Astrocyte (in vitro differentiated cells and primary cell): ENCODE data around the gene NEDD9. TPM values are rescaled to one million over a fixed set of nuclear protein-coding genes. Genes with fewer than 3 reads are reported as not detected.

Experiments
- DNase-seq: peaks from one replicate; pipeline ENCODE4 v3.0.0-alpha.2; 2010; ENCODE audit warnings: low read depth
- FAIRE-seq: peaks from 2 replicates; lab custom pipeline; 2011; peaks lifted over from hg19 to GRCh38; lab: Jason Lieb, UNC
- H2AFZ ChIP-seq: 2 replicates; pipeline ENCODE4 v1.6.0; 2012; ENCODE audit warnings: low read depth, low read length, inconsistent platforms
- H3K27ac ChIP-seq: 2 replicates; pipeline ENCODE4 v1.5.1; 2011; ENCODE audit warnings: low read depth, low read length, inconsistent platforms
- H3K27me3 ChIP-seq: 2 replicates; pipeline ENCODE4 v1.6.0; 2011; ENCODE audit warnings: low read length, inconsistent platforms; ENCODE audit not compliant: insufficient read depth
- H3K36me3 ChIP-seq: 2 replicates; pipeline ENCODE4 v1.5.1; 2011; ENCODE audit warnings: low read length, inconsistent platforms; ENCODE audit not compliant: insufficient read depth
- H3K4me1 ChIP-seq: 2 replicates; pipeline ENCODE4 v1.5.1; 2011; ENCODE audit warnings: low read length, inconsistent platforms; ENCODE audit not compliant: insufficient read depth
- H3K4me2 ChIP-seq: 2 replicates; pipeline ENCODE4 v1.6.0; 2012; ENCODE audit warnings: low read length, inconsistent platforms
- H3K4me3 ChIP-seq: 2 replicates; pipeline ENCODE4 v1.5.1; 2011; ENCODE audit warnings: low read depth, mild to moderate bottlenecking, low read length, inconsistent platforms; ENCODE audit not compliant: insufficient read depth
- H3K79me2 ChIP-seq: 2 replicates; pipeline ENCODE4 v1.6.0; 2012; ENCODE audit warnings: mild to moderate bottlenecking, low read length, inconsistent platforms; ENCODE audit not compliant: insufficient read depth
- H3K9ac ChIP-seq: 2 replicates; pipeline ENCODE4 v1.6.0; 2012; ENCODE audit warnings: mild to moderate bottlenecking, low read length, inconsistent platforms
- H3K9me3 ChIP-seq: 2 replicates; pipeline ENCODE4 v1.5.1; 2012; ENCODE audit warnings: low read depth, mild to moderate bottlenecking, low read length, inconsistent platforms; ENCODE audit not compliant: insufficient read depth
- H4K20me1 ChIP-seq: 2 replicates; pipeline ENCODE4 v1.6.0; 2012; ENCODE audit warnings: low read length, inconsistent platforms; ENCODE audit not compliant: insufficient read depth
- H3K27ac Mint-ChIP-seq: one replicate; pipeline ENCODE4 v1.8.0; 2021; ENCODE audit warnings: mild to moderate bottlenecking, mixed read lengths; ENCODE audit not compliant: unreplicated experiment
- H3K27me3 Mint-ChIP-seq: one replicate; pipeline ENCODE4 v1.8.0; 2021; ENCODE audit warnings: low read depth, mixed read lengths; ENCODE audit not compliant: unreplicated experiment
- H3K36me3 Mint-ChIP-seq: one replicate; pipeline ENCODE4 v1.8.0; 2021; ENCODE audit warnings: low read depth, mixed read lengths; ENCODE audit not compliant: unreplicated experiment
- H3K4me1 Mint-ChIP-seq: one replicate; pipeline ENCODE4 v1.8.0; 2021; ENCODE audit warnings: low read depth, mixed read lengths; ENCODE audit not compliant: unreplicated experiment
- H3K4me3 Mint-ChIP-seq: one replicate; pipeline ENCODE4 v1.8.0; 2021; ENCODE audit warnings: mild to moderate bottlenecking, moderate library complexity, mixed read lengths; ENCODE audit not compliant: unreplicated experiment
- H3K9me3 Mint-ChIP-seq: one replicate; pipeline ENCODE4 v1.8.0; 2021; ENCODE audit warnings: mild to moderate bottlenecking, mixed read lengths; ENCODE audit not compliant: unreplicated experiment
- EZH2 ChIP-seq: IDR thresholded peaks from 2 replicates; pipeline ENCODE4 v1.6.1; 2012; ENCODE audit warnings: mild to moderate bottlenecking, low read length, inconsistent platforms; ENCODE audit not compliant: insufficient read depth
- total RNA-seq: library from RNA; stranded (reverse); gene quantifications from 2 replicates; pipeline ENCODE4 v1.2.1, GENCODE V29; 2021
- TF ChIP-seq, protein P1 (sequence below): IDR thresholded peaks from 2 replicates; pipeline ENCODE4 v1.5.1; 2011; ENCODE audit warnings: low read depth, mild to moderate bottlenecking, inconsistent platforms, low read length, moderate library complexity; ENCODE audit not compliant: insufficient read depth

The NEDD9 gene
- total RNA-seq, 1 donor from 2014 or later: 39.6 TPM

DNA sequence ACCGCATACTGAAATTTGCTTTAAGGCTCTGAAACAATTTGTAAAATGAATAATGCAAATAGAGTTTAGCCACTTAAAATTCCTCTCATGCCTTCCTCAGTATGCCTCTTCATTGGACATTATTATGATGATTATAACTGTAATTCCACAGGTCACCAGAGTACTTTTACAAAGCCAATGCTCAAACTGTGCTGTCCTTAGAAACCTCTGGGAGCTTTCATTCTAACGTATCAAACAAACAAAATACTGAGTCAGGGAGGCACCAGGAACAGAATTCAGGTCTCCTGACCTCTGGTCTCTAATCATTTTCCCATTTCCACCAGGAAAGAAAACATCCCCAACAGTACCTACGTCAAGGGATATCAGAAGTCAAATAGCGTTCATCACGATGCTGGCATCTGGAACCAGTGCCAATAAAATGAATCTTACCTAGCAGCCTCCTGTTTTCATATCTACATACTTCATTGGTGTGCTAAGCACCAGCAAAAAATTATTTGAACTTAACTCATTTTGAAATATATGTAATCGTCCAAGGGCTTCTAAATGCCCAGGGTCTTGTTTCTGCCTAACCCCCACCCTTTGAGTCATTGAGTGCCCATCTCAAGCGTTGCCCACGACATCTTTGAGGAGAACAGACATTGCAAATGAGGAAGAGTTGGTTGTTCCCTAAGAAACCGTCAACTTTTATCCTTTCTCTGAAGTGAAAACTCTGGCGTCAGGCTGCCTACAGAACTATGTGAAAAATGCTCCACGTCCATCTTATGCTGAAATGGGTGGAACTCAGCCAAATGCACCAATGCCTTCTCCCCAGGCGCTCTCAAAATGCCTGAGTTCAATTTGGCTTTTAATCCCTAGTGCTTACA is 37.9 kb downstream of the NEDD9 start:
- Histone ChIP-seq H3K4me1 (peaks cover 51% of the 10 kb centered on the region), H3K27ac (peak overlapping the region; percentile 99), H3K4me2 (peak overlapping the region; percentile 71)

DNA sequence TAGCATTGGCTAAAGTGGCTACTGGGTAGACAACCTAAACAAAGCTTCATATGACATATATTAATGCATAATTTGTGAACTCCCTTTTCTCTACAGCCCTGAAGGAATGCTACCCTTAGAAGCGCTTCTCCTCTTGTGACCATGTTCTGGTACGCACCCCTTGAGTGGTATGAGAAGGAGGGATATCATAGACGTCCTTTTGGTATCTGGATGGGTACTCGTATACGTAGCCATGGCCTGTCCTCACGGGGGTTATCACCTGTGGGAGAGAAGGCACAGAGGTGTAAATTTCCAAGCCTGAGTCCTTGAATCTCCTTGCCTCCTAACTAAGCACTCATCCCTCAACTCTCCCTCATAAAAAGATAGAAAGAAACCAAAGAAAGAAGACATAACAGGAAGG is 39.0 kb downstream of the NEDD9 start:
- DNase-seq: no peak
- H3K27me3 Mint-ChIP-seq: no peaks in the 10 kb centered on the region
- H3K4me3 Mint-ChIP-seq: no peak overlapping the region

More for the DNA sequence above, 37.9 kb downstream of the NEDD9 start:
- H2AFZ ChIP-seq: no peak overlapping the region
- Mint-ChIP-seq H3K4me1 (peaks cover 49% of the 10 kb centered on the region), H3K9me3 (peaks cover 5% of the 10 kb centered on the region), H3K4me3 (peak overlapping the region; percentile 65), H3K36me3 (peaks cover 38% of the 10 kb centered on the region), H3K27me3 (no peaks in the 10 kb centered on the region), H3K27ac (peak overlapping the region; percentile 96)
- H3K9me3 ChIP-seq: no peaks in the 10 kb centered on the region
- FAIRE-seq: no peak
- DNase-seq: peak; percentile 89
- H3K27me3 ChIP-seq: no peaks in the 10 kb centered on the region
- peak overlapping the region; percentile 36 for H3K4me3 ChIP-seq
- peaks cover 27% of the 10 kb centered on the region for H3K79me2 ChIP-seq
- H3K9ac ChIP-seq: peak overlapping the region; percentile 77
- no peak for TF ChIP-seq EZH2
- TF ChIP-seq, protein P1, sequence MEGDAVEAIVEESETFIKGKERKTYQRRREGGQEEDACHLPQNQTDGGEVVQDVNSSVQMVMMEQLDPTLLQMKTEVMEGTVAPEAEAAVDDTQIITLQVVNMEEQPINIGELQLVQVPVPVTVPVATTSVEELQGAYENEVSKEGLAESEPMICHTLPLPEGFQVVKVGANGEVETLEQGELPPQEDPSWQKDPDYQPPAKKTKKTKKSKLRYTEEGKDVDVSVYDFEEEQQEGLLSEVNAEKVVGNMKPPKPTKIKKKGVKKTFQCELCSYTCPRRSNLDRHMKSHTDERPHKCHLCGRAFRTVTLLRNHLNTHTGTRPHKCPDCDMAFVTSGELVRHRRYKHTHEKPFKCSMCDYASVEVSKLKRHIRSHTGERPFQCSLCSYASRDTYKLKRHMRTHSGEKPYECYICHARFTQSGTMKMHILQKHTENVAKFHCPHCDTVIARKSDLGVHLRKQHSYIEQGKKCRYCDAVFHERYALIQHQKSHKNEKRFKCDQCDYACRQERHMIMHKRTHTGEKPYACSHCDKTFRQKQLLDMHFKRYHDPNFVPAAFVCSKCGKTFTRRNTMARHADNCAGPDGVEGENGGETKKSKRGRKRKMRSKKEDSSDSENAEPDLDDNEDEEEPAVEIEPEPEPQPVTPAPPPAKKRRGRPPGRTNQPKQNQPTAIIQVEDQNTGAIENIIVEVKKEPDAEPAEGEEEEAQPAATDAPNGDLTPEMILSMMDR: peak; percentile 21
- peaks cover 23% of the 10 kb centered on the region for H3K36me3 ChIP-seq
- H4K20me1 ChIP-seq: peaks cover 4% of the 10 kb centered on the region

More for the DNA sequence above, 39.0 kb downstream of the NEDD9 start:
- Histone ChIP-seq H4K20me1 (peaks cover 4% of the 10 kb centered on the region), H3K36me3 (peaks cover 32% of the 10 kb centered on the region), H3K4me2 (no peak overlapping the region), H3K79me2 (peaks cover 27% of the 10 kb centered on the region), H3K4me3 (no peak overlapping the region), H3K27ac (peak overlapping the region; percentile 99), H2AFZ (no peak overlapping the region), H3K9me3 (no peaks in the 10 kb centered on the region), H3K27me3 (no peaks in the 10 kb centered on the region), H3K4me1 (peaks cover 43% of the 10 kb centered on the region), H3K9ac (no peak overlapping the region)
- Mint-ChIP-seq H3K9me3 (peaks cover 5% of the 10 kb centered on the region), H3K4me1 (peaks cover 39% of the 10 kb centered on the region), H3K36me3 (peaks cover 39% of the 10 kb centered on the region), H3K27ac (peak overlapping the region; percentile 15)
- FAIRE-seq: no peak
- no peak for TF ChIP-seq EZH2
- TF ChIP-seq, protein P1: no peak
